Neural progenitor cell (in vitro differentiated cells): Measurements from ENCODE around the gene SHD. TPM values are rescaled to one million over a fixed set of nuclear protein-coding genes. Genes with fewer than 3 reads are reported as not detected.

Experiments used
- DNase-seq: peaks from one replicate; pipeline ENCODE4 v3.0.0-alpha.2; 2016; ENCODE audit warnings: low spot score
- H2AFZ ChIP-seq: fragments of 200-600 bp; sonication (generic); replicated peaks from 2 replicates; pipeline ENCODE4 v1.6.1; 2016; ENCODE audit warnings: antibody characterized with exemption
- H3F3A ChIP-seq: fragments of 200-600 bp; sonication (generic); 2 replicates; pipeline ENCODE4 v1.6.1; 2016; ENCODE audit warnings: antibody characterized with exemption, low read depth
- H3K27ac ChIP-seq: fragments of 200-600 bp; sonication (generic); 2 replicates; pipeline ENCODE4 v1.5.1; 2016; ENCODE audit warnings: mild to moderate bottlenecking
- H3K27me3 ChIP-seq: fragments of 200-600 bp; sonication (generic); 2 replicates; pipeline ENCODE4 v1.6.1; 2016; ENCODE audit warnings: mild to moderate bottlenecking, moderate library complexity
- H3K36me3 ChIP-seq: fragments of 200-600 bp; sonication (generic); 2 replicates; pipeline ENCODE4 v1.5.1; 2016
- H3K4me1 ChIP-seq: fragments of 200-600 bp; sonication (generic); 2 replicates; pipeline ENCODE4 v1.6.1; 2016; ENCODE audit warnings: mixed run types
- H3K4me2 ChIP-seq: fragments of 200-600 bp; sonication (generic); 2 replicates; pipeline ENCODE4 v1.6.1; 2016
- H3K4me3 ChIP-seq: fragments of 200-600 bp; sonication (generic); 2 replicates; pipeline ENCODE4 v1.5.1; 2016
- H3K79me2 ChIP-seq: fragments of 200-600 bp; sonication (generic); 2 replicates; pipeline ENCODE4 v1.6.1; 2016; ENCODE audit warnings: low read depth
- H3K9ac ChIP-seq: fragments of 200-600 bp; sonication (generic); 2 replicates; pipeline ENCODE4 v1.6.1; 2016
- H3K9me3 ChIP-seq: fragments of 200-600 bp; sonication (generic); 2 replicates; pipeline ENCODE4 v1.5.1; 2016; ENCODE audit warnings: low read depth
- H4K20me1 ChIP-seq: fragments of 200-600 bp; sonication (generic); 2 replicates; pipeline ENCODE4 v1.6.1; 2016; ENCODE audit warnings: low read depth
- H3K27ac Mint-ChIP-seq: 3 replicates; pipeline ENCODE4 v1.8.0; 2021; ENCODE audit warnings: mixed read lengths
- H3K27me3 Mint-ChIP-seq: 2 replicates; pipeline ENCODE4 v1.8.0; 2022; ENCODE audit warnings: low read depth, mild to moderate bottlenecking, inconsistent platforms, moderate library complexity, mixed read lengths; ENCODE audit not compliant: insufficient read depth
- H3K36me3 Mint-ChIP-seq: 3 replicates; pipeline ENCODE4 v1.8.0; 2021; ENCODE audit warnings: mixed read lengths
- H3K4me1 Mint-ChIP-seq: 3 replicates; pipeline ENCODE4 v1.8.0; 2021; ENCODE audit warnings: mixed read lengths
- H3K4me3 Mint-ChIP-seq: 3 replicates; pipeline ENCODE4 v1.8.0; 2021; ENCODE audit warnings: mild to moderate bottlenecking, moderate library complexity, mixed read lengths
- H3K9me3 Mint-ChIP-seq: 3 replicates; pipeline ENCODE4 v1.8.0; 2020; ENCODE audit warnings: mixed read lengths
- EZH2 ChIP-seq: fragments of 200-600 bp; sonication (generic); IDR thresholded peaks from 2 replicates; pipeline ENCODE4 v1.6.1; 2017; ENCODE audit warnings: antibody characterized with exemption, mild to moderate bottlenecking, moderate library complexity
- EZH2phosphoT487 ChIP-seq: fragments of 200-600 bp; sonication (generic); IDR thresholded peaks from 2 replicates; pipeline ENCODE4 v1.6.1; 2017; ENCODE audit warnings: antibody characterized with exemption
- total RNA-seq: library from RNA; depleted of rRNA; stranded (reverse); fragments of >200 nt; gene quantifications from 2 replicates; pipeline ENCODE4 v1.2.3, GENCODE V29; 2015; ENCODE audit warnings: low replicate concordance
- TF ChIP-seq, protein P1 (sequence below): fragments of 200-600 bp; sonication (generic); IDR thresholded peaks from 2 replicates; pipeline ENCODE4 v1.5.1; 2017; ENCODE audit warnings: antibody characterized with exemption, mild to moderate bottlenecking

Gene SHD
- total RNA-seq, 1 donor from 2014 or later: not detected

DNA sequence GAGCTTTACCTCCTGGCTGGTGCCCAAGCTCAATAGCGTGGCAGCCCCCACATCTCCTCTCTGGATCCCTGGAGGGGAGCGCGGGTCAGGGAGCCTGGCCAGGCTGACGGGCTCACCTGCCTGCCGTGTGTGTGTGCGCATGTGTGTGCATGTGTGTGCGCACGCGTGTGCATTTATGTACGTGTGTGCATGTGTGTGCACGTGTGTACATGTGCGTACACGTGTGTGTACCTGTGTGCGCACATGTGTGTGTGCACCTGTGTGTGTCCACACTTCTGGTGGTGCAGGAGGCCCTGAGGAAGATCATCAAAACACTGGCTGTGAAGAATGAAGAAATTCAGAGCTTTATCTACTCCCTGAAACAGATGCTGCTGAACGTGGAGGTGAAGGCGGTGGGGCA lies 26.6 kb downstream of the SHD start:
- Mint-ChIP-seq H3K36me3 (peaks cover 6% of the 10 kb centered on the region), H3K27me3 (peaks cover 2% of the 10 kb centered on the region), H3K4me1 (peaks cover 14% of the 10 kb centered on the region), H3K4me3 (peak overlapping the region; percentile 80), H3K9me3 (no peaks in the 10 kb centered on the region), H3K27ac (no peak overlapping the region)
- no peak overlapping the region for H3K4me3 ChIP-seq
- no peak overlapping the region for H2AFZ ChIP-seq
- H3F3A ChIP-seq: peaks cover 18% of the 10 kb centered on the region
- TF ChIP-seq EZH2phosphoT487 (no peak), EZH2 (no peak)
- TF ChIP-seq, protein P1, sequence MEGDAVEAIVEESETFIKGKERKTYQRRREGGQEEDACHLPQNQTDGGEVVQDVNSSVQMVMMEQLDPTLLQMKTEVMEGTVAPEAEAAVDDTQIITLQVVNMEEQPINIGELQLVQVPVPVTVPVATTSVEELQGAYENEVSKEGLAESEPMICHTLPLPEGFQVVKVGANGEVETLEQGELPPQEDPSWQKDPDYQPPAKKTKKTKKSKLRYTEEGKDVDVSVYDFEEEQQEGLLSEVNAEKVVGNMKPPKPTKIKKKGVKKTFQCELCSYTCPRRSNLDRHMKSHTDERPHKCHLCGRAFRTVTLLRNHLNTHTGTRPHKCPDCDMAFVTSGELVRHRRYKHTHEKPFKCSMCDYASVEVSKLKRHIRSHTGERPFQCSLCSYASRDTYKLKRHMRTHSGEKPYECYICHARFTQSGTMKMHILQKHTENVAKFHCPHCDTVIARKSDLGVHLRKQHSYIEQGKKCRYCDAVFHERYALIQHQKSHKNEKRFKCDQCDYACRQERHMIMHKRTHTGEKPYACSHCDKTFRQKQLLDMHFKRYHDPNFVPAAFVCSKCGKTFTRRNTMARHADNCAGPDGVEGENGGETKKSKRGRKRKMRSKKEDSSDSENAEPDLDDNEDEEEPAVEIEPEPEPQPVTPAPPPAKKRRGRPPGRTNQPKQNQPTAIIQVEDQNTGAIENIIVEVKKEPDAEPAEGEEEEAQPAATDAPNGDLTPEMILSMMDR: no peak
- no peaks in the 10 kb centered on the region for H3K27me3 ChIP-seq
- no peak overlapping the region for H3K9ac ChIP-seq
- peaks cover 10% of the 10 kb centered on the region for H3K4me1 ChIP-seq
- H3K79me2 ChIP-seq: peaks cover 6% of the 10 kb centered on the region
- H3K36me3 ChIP-seq: no peaks in the 10 kb centered on the region
- H3K27ac ChIP-seq: no peak overlapping the region
- DNase-seq: no peak
- H4K20me1 ChIP-seq: no peaks in the 10 kb centered on the region
- peak overlapping the region; percentile 70 for H3K4me2 ChIP-seq
- no peaks in the 10 kb centered on the region for H3K9me3 ChIP-seq

DNA sequence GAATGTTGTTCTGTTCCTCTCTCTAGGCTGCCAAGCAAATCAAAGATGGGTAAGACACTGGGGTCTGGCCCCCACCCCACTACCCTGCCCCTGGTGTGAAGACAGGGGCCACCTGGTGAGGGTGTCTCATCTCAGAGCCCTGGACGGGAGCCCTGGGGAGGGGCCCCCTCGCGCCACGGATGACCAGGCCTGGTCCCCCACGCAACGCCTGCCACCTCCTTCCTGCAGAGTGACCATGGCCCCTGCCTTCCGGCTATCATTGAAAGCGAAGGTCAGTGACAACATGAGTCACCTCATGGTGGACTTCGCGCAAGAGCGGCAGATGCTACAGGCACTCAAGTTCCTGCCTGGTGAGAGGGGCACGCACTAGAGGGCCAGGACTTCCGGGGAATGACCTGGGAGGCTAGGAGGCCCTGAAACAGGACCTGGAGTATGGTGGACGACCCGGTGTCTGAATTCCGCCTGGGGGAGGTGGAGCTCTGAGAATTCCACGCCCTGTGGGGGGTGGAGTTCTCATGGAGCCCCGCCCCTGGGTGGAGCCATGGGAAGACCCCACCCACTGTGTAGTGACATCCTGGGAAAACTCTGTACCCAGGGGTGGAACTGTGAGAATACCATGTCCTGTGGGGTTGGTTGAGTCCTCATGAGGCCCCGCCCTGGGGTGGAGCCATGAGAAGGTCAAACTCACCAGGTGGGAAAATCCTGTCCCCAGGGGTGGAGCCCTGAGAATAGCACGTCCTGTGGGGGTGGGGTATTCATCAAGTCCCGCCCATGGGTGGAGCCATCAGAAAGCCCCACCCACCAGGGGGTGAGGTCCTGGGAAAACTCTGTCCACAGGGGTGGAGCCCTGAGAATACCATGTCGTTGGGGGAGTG lies 31.4 kb downstream of the SHD start:
- Mint-ChIP-seq H3K27ac (no peak overlapping the region), H3K4me3 (no peak overlapping the region), H3K9me3 (no peaks in the 10 kb centered on the region), H3K36me3 (peaks cover 11% of the 10 kb centered on the region), H3K4me1 (peaks cover 3% of the 10 kb centered on the region), H3K27me3 (no peaks in the 10 kb centered on the region)
- Histone ChIP-seq H3K79me2 (peaks cover under 1% of the 10 kb centered on the region), H3K27me3 (no peaks in the 10 kb centered on the region), H3K4me3 (no peak overlapping the region), H3K36me3 (no peaks in the 10 kb centered on the region), H3K9ac (no peak overlapping the region), H3K4me1 (no peaks in the 10 kb centered on the region), H4K20me1 (no peaks in the 10 kb centered on the region), H3K27ac (no peak overlapping the region), H2AFZ (no peak overlapping the region), H3K9me3 (no peaks in the 10 kb centered on the region), H3F3A (peaks cover 9% of the 10 kb centered on the region), H3K4me2 (no peak overlapping the region)
- TF ChIP-seq, protein P1: no peak
- TF ChIP-seq EZH2 (no peak), EZH2phosphoT487 (no peak)
- no peak for DNase-seq

DNA sequence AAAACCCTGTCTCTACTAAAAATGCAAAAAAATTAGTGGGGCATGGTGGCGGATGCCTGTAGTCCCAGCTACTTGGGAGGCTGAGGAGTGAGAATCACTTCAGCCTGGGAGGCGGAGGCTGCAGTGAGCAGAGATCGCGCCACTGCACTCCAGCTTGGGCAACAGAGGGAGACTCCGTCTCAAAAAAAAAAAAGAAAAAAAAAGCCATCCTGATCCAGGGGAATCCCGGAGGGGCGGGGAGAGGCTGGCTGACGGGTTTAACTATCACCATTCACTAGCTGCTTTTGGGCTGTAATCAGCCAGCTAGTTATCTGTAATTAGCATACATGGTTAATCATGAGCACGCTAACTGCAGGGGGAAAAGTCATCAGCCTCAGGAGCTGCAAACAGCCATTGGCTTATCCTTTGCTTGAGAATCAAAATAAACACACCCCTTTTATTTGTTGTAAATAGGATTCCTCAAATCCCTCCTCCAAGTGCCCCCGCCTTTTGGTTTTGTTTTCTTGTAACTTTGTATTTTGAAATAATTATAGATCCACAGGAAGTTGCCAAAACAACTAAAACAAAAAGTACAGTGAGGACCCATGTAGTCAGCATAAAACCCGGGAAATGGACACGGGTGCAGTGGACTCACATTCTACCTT lies 34.9 kb downstream of the SHD start:
- Histone ChIP-seq H3K36me3 (no peaks in the 10 kb centered on the region), H3K4me2 (no peak overlapping the region), H3K9me3 (no peaks in the 10 kb centered on the region), H3F3A (peaks cover 6% of the 10 kb centered on the region), H3K79me2 (no peaks in the 10 kb centered on the region), H4K20me1 (no peaks in the 10 kb centered on the region), H3K4me3 (no peak overlapping the region), H3K27ac (no peak overlapping the region), H3K4me1 (no peaks in the 10 kb centered on the region), H3K9ac (no peak overlapping the region), H2AFZ (no peak overlapping the region), H3K27me3 (no peaks in the 10 kb centered on the region)
- H3K27me3 Mint-ChIP-seq: peaks cover 1% of the 10 kb centered on the region
- TF ChIP-seq, protein P1: no peak
- no peak for TF ChIP-seq EZH2phosphoT487
- no peak for TF ChIP-seq EZH2
- H3K4me3 Mint-ChIP-seq: no peak overlapping the region
- H3K4me1 Mint-ChIP-seq: no peaks in the 10 kb centered on the region
- H3K36me3 Mint-ChIP-seq: peaks cover 22% of the 10 kb centered on the region
- no peak overlapping the region for H3K27ac Mint-ChIP-seq
- H3K9me3 Mint-ChIP-seq: no peaks in the 10 kb centered on the region
- no peak for DNase-seq
